ENCODE measurements around the gene PDE11A. TPM values are rescaled to one million over a fixed set of nuclear protein-coding genes. Genes with fewer than 3 reads are reported as not detected.

PDE11A gene
- polyA plus RNA-seq, 2 of the 4 experiments (the other 2 are of a cell fraction), result 3.6 to 5.6 TPM

GRCh38 chr2:177710889-177711288 lies 361.7 kb downstream of the PDE11A start:
- Histone ChIP-seq H3K4me2 (no peak overlapping the region), H3K4me3 (no peak overlapping the region), H3K9me3 (no peaks in the 10 kb centered on the region), H3K27ac (no peak overlapping the region), H3K4me1 (no peaks in the 10 kb centered on the region)
- ChIA-PET CTCF (interaction anchor here (3.1 kb wide), 1 partner anchor 14 kb away, joined by 12 read pairs; no protein-coding TSS in a partner anchor), POLR2A (no interaction called here)
- no peak for FAIRE-seq
- WGBS (ENCODE audit: missing lambda C conversion rate), result 41% methylated on average over 2 of the region's 2 CpGs
- no peak for DNase-seq (ENCODE audit: low read depth in 1 of 2, low spot score in 1 of 2)
- no peak for TF ChIP-seq CEBPB (IDR thresholded peaks at IDR 0.05)
- no peak for TF ChIP-seq FOSL2 (IDR thresholded peaks at IDR 0.05)
- TF ChIP-seq FOSL2 (CRISPR knock-in tag; IDR thresholded peaks at IDR 0.05), result no peak
- no peak for TF ChIP-seq HOXA7 (CRISPR knock-in tag; IDR thresholded peaks at IDR 0.05)
- TF ChIP-seq FOSB (CRISPR knock-in tag; IDR thresholded peaks at IDR 0.05), result no peak
- TF ChIP-seq PBX3 (IDR thresholded peaks at IDR 0.05), result no peak
- TF ChIP-seq ZC3H11A (IDR thresholded peaks at IDR 0.05), result no peak
- TF ChIP-seq GATA3 (IDR thresholded peaks at IDR 0.05; ENCODE audit: borderline replicate concordance), result no peak
- no peak for TF ChIP-seq POLR2A (IDR thresholded peaks at IDR 0.05; ENCODE audit: low read length)
- no peak for TF ChIP-seq ZNF302 (CRISPR knock-in tag; IDR thresholded peaks at IDR 0.05)
- TF ChIP-seq KDM5A (IDR thresholded peaks at IDR 0.05), result no peak
- TF ChIP-seq CBX8 (IDR thresholded peaks at IDR 0.05), result no peak
- no peak for TF ChIP-seq HOXB5 (CRISPR knock-in tag; IDR thresholded peaks at IDR 0.05)
- no peak for TF ChIP-seq CHD2 (IDR thresholded peaks at IDR 0.05; ENCODE audit: low read length, partially characterized antibody)
- TF ChIP-seq MAFK (IDR thresholded peaks at IDR 0.05; ENCODE audit: partially characterized antibody), result no peak
- TF ChIP-seq PHF8 (IDR thresholded peaks at IDR 0.05; ENCODE audit: borderline replicate concordance, low read depth), result no peak
- TF ChIP-seq SMC3 (IDR thresholded peaks at IDR 0.05), result no peak
- TF ChIP-seq CHD4 (IDR thresholded peaks at IDR 0.05; ENCODE audit: borderline replicate concordance), result no peak
- no peak for TF ChIP-seq FOXS1 (CRISPR knock-in tag; IDR thresholded peaks at IDR 0.05)
- no peak for ATAC-seq

- no peak overlapping the region for H3K27ac ChIP-seq
- ChIA-PET CTCF (interaction anchor here (3.1 kb wide), 1 partner anchor 15 kb away, joined by 12 read pairs; no protein-coding TSS in a partner anchor), POLR2A (no interaction called here)
- no peak overlapping the region for H3K4me2 ChIP-seq
- TF ChIP-seq REST (IDR thresholded peaks at IDR 0.05) (no peak), KDM1A (IDR thresholded peaks at IDR 0.05; ENCODE audit: low read depth) (no peak), TP53 (CRISPR knock-in tag; IDR thresholded peaks at IDR 0.05) (no peak), HOXB5 (CRISPR knock-in tag; IDR thresholded peaks at IDR 0.05) (no peak), HEYL (CRISPR knock-in tag; IDR thresholded peaks at IDR 0.05) (no peak), POLR2A (IDR thresholded peaks at IDR 0.05; ENCODE audit: low read length) (no peak), RCOR1 (IDR thresholded peaks at IDR 0.05; ENCODE audit: low read depth, low read length) (no peak), MYC (IDR thresholded peaks at IDR 0.05; ENCODE audit: borderline replicate concordance, low read length) (no peak), EHMT2 (IDR thresholded peaks at IDR 0.05; ENCODE audit: low read depth) (no peak), HOXA7 (CRISPR knock-in tag; IDR thresholded peaks at IDR 0.05) (no peak), RARB (CRISPR knock-in tag; IDR thresholded peaks at IDR 0.05) (no peak), JUNB (IDR thresholded peaks at IDR 0.05) (no peak), JUN (IDR thresholded peaks at IDR 0.05) (no peak), CBX2 (IDR thresholded peaks at IDR 0.05; ENCODE audit: borderline replicate concordance, low read depth) (no peak), MAX (IDR thresholded peaks at IDR 0.05) (no peak), PBX3 (IDR thresholded peaks at IDR 0.05) (no peak), FOSL2 (IDR thresholded peaks at IDR 0.05) (no peak), FOSL2 (CRISPR knock-in tag; IDR thresholded peaks at IDR 0.05) (no peak), ZSCAN20 (CRISPR knock-in tag; IDR thresholded peaks at IDR 0.05) (no peak), EP300 (IDR thresholded peaks at IDR 0.05) (no peak), CEBPB (IDR thresholded peaks at IDR 0.05) (no peak)
- FAIRE-seq (no peak), ATAC-seq (no peak), DNase-seq (ENCODE audit: low read depth in 1 of 2, low spot score in 1 of 2) (no peak)
- no peak overlapping the region for H3K4me3 ChIP-seq
- 74% methylated on average over 8 of the region's 8 CpGs for WGBS (ENCODE audit: missing lambda C conversion rate)
- H3K4me1 ChIP-seq, result no peaks in the 10 kb centered on the region
- no peaks in the 10 kb centered on the region for H3K9me3 ChIP-seq
Measured at GRCh38 chr2:177709986-177710401, 362.6 kb downstream of the PDE11A start.

All from A549 (cell line).